ENCODE measurements around the gene CDH16. TPM values are rescaled to one million over a fixed set of nuclear protein-coding genes. Genes with fewer than 3 reads are reported as not detected.

Gene CDH16
- total and polyA plus RNA-seq, 2 of the 13 experiments (the other 11 are each of a cell fraction or from before 2014, with no cell fraction given) = 2.7 to 3.9 TPM

GRCh38 chr16:66961065-66961744 is 42.5 kb upstream of the CDH16 start, which contains the start of gene CES3 (continued):
- TF ChIP-seq HMGXB4 (CRISPR knock-in tag; IDR thresholded peaks at IDR 0.05; ENCODE audit: borderline replicate concordance in 1 of 2, low read depth in 1 of 2) (peak; percentile 99), ZNF263 (CRISPR knock-in tag; IDR thresholded peaks at IDR 0.05) (no peak; the same call in 1 of the 2 replicates), HOXA3 (CRISPR knock-in tag; IDR thresholded peaks at IDR 0.05) (peak; percentile 48), CCAR2 (optimal IDR thresholded peaks at IDR 0.05; ENCODE audit: low read depth, low read length) (no peak), ZNF530 (CRISPR knock-in tag; IDR thresholded peaks at IDR 0.05; ENCODE audit: low read depth) (no peak), JUN (CRISPR knock-in tag; IDR thresholded peaks at IDR 0.05) (no peak), ARHGAP35 (CRISPR knock-in tag; IDR thresholded peaks at IDR 0.05; ENCODE audit: borderline replicate concordance) (no peak), KDM4B (CRISPR knock-in tag; IDR thresholded peaks at IDR 0.05) (0 out of 2 replicates have a peak, but pooled peaks have one; percentile 36), KDM1A (CRISPR knock-in tag; IDR thresholded peaks at IDR 0.05) (peak; percentile 20; the same call in 1 of the 2 replicates), ZNF841 (CRISPR knock-in tag; IDR thresholded peaks at IDR 0.05; ENCODE audit: borderline replicate concordance) (no peak), GFI1 (CRISPR knock-in tag; IDR thresholded peaks at IDR 0.05; ENCODE audit: borderline replicate concordance) (no peak), CHD4 (IDR thresholded peaks at IDR 0.05; ENCODE audit: borderline replicate concordance, low read length) (no peak), ZNF12 (CRISPR knock-in tag; IDR thresholded peaks at IDR 0.05) (no peak), ZHX1 (CRISPR knock-in tag; IDR thresholded peaks at IDR 0.05; ENCODE audit: low read depth) (no peak), ZBTB2 (CRISPR knock-in tag; IDR thresholded peaks at IDR 0.05; ENCODE audit: low read depth) (no peak), ZNF576 (CRISPR knock-in tag; IDR thresholded peaks at IDR 0.05) (no peak), ZNF614 (CRISPR knock-in tag; IDR thresholded peaks at IDR 0.05; ENCODE audit: borderline replicate concordance) (peak; percentile 69; the same call in 1 of the 2 replicates), ZNF782 (CRISPR knock-in tag; IDR thresholded peaks at IDR 0.05; ENCODE audit: borderline replicate concordance) (no peak; the same call in 1 of the 2 replicates), ZFYVE20 (CRISPR knock-in tag; IDR thresholded peaks at IDR 0.05; ENCODE audit: borderline replicate concordance, low read depth) (no peak), ZNF431 (CRISPR knock-in tag; IDR thresholded peaks at IDR 0.05; ENCODE audit: borderline replicate concordance, low read depth) (no peak), STAT5B (CRISPR knock-in tag; IDR thresholded peaks at IDR 0.05) (no peak)

Measured in HepG2 (cell line).